ENCODE results near the gene CFAP61.

Gene CFAP61

DNA sequence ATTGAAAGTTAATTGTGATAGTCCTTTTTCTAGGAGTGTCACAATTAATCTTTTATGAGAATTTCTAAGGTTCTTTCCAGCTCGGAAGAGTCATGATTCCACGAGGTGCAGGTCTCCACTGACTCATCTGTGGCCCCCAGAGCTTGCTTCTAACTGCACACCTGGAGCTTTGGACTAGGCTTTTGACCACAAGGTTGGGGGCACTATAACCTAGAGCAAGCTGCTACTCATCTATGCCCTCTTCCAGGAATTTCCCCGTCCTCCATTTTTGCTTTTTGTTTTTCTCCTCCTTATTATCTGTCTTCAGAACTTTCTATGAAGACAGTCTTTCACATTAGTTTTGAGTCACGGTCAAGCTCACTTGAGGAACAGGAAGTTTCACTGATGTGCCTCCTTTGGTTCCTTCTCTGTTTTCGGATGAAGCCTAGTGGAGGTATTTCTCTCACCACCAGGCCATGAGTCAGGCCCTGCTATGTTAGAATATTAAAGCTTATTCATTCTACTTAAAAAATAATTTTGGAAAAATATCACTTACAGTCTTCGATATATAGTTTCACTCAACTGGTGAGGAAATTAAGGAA lies 196.4 kb downstream of the CFAP61 start:
- in situ Hi-C loops (cut with MboI; ENCODE audit: low sequenced_read_pairs, unreplicated experiment): loop anchor here (25.0 kb wide), 1 partner anchor 161 kb away; no protein-coding TSS in a partner anchor
- DNase-seq (ENCODE audit: low spot score): no peak
- TF ChIP-seq, protein P1, sequence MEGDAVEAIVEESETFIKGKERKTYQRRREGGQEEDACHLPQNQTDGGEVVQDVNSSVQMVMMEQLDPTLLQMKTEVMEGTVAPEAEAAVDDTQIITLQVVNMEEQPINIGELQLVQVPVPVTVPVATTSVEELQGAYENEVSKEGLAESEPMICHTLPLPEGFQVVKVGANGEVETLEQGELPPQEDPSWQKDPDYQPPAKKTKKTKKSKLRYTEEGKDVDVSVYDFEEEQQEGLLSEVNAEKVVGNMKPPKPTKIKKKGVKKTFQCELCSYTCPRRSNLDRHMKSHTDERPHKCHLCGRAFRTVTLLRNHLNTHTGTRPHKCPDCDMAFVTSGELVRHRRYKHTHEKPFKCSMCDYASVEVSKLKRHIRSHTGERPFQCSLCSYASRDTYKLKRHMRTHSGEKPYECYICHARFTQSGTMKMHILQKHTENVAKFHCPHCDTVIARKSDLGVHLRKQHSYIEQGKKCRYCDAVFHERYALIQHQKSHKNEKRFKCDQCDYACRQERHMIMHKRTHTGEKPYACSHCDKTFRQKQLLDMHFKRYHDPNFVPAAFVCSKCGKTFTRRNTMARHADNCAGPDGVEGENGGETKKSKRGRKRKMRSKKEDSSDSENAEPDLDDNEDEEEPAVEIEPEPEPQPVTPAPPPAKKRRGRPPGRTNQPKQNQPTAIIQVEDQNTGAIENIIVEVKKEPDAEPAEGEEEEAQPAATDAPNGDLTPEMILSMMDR (IDR thresholded peaks at IDR 0.05; ENCODE audit: borderline replicate concordance, control extremely low read depth, extremely low read depth, insufficient read depth, missing control alignments): no peak

DNA sequence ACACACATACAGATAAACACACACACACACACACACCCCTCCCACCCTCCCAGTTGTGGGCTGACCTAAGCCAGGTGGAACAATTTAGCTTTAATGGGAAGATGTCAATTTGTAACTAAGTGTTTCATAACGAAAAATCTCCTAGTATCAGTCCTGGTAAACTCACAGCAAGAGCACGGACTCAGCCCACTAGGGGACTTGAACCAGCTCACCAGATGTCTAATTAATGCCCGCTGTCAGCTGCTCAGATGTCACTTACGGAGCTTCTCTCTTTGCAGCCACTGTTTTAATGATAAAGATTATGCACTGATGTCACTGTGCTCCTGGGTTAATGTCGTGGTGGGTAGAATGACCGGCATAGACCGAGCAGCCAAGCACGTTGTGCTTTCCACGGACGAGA lies 199.0 kb downstream of the CFAP61 start:
- no peak for DNase-seq (ENCODE audit: low spot score)
- TF ChIP-seq, protein P1 (IDR thresholded peaks at IDR 0.05; ENCODE audit: borderline replicate concordance, control extremely low read depth, extremely low read depth, insufficient read depth, missing control alignments): no peak
- in situ Hi-C loops (cut with MboI; ENCODE audit: low sequenced_read_pairs, unreplicated experiment): no loop called here

DNA sequence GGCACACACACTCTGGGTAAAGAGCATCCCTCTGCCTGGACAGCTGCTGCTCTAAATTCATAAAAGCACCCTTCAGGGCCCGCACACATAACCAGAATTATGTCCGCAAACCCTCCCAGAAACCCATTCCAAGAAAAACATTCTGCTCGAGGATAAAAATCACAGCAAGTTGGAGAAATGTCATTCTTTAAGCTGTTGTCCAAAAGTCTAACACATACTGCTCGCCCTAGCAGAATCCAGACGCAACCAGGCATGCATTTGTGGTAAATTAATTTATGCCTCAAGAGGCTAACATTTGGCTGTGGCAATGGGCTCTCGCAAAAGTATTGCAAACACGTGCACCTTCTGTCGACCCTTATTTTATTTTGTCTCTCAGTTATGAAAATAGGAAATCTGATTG lies 199.5 kb downstream of the CFAP61 start:
- in situ Hi-C loops (cut with MboI; ENCODE audit: low sequenced_read_pairs, unreplicated experiment): no loop called here
- no peak for DNase-seq (ENCODE audit: low spot score)
- TF ChIP-seq, protein P1 (IDR thresholded peaks at IDR 0.05; ENCODE audit: borderline replicate concordance, control extremely low read depth, extremely low read depth, insufficient read depth, missing control alignments): no peak

DNA sequence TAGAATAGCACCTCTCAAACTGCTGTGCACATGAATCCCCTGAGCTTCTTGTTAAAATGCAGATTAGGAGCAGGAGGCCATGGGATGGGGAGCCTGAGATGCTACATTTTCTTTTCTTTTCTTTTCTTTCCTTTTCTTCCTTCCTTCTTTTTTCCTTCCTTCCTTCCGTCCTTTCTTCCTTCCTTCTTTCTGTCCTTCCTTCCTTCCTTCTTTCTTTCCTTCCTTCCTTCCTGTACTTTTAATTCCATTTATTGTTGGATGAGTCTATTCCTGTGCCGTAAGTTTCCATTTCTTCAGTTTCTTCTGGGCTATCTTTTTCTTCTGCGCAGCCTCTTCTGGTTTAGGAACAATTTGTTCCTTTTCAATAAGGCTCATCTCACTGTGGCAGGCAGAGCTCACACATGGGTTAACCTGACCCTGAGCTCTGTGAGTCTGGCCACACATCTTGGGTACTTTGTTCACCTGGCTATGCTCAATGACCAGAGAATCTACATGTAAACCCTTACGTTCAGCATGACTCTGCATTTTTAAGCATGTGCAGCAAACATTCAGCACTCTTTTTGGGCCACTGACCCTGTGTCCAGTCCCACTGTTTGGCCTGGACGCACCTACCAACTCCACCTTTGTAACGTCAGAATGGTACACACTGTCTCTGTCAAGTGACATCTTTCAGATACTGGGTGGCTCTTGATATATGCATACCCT lies 200.9 kb downstream of the CFAP61 start:
- TF ChIP-seq, protein P1 (IDR thresholded peaks at IDR 0.05; ENCODE audit: borderline replicate concordance, control extremely low read depth, extremely low read depth, insufficient read depth, missing control alignments): no peak
- DNase-seq (ENCODE audit: low spot score): no peak
- in situ Hi-C loops (cut with MboI; ENCODE audit: low sequenced_read_pairs, unreplicated experiment): no loop called here

- in situ Hi-C loops (cut with MboI; ENCODE audit: low sequenced_read_pairs, unreplicated experiment): no loop called here
Observed at GRCh38 chr20:20253744-20254330, 201.5 kb downstream of the CFAP61 start.

GRCh38 chr20:20255099-20255498 lies 202.8 kb downstream of the CFAP61 start:
- in situ Hi-C loops (cut with MboI; ENCODE audit: low sequenced_read_pairs, unreplicated experiment): no loop called here
- TF ChIP-seq, protein P1 (IDR thresholded peaks at IDR 0.05; ENCODE audit: borderline replicate concordance, control extremely low read depth, extremely low read depth, insufficient read depth, missing control alignments): no peak
- no peak for DNase-seq (ENCODE audit: low spot score)

More at GRCh38 chr20:20253744-20254330, 201.5 kb downstream of the CFAP61 start:
- no peak for DNase-seq (ENCODE audit: low spot score)
- TF ChIP-seq, protein P1 (IDR thresholded peaks at IDR 0.05; ENCODE audit: borderline replicate concordance, control extremely low read depth, extremely low read depth, insufficient read depth, missing control alignments): no peak
